HTR-8/SVneo (cell line): Measurements from ENCODE around the gene CHCT1.

ENCODE experiments used
- DNase-seq: peaks from one replicate; pipeline ENCODE4 v3.0.0; 2011; ENCODE audit warnings: low spot score, mixed read lengths; ENCODE audit not compliant: insufficient read length
- FAIRE-seq: peaks from 2 replicates; lab custom pipeline; 2011; peaks lifted over from hg19 to GRCh38; lab: Jason Lieb, UNC

The CHCT1 gene

GRCh38 chr17:60435244-60436167 is 13.2 kb downstream of the CHCT1 start:
- DNase-seq: peak; percentile 91
- FAIRE-seq: peak; percentile 94

- no peak for FAIRE-seq
- DNase-seq: no peak
Measured at GRCh38 chr17:60436676-60437075, 14.4 kb downstream of the CHCT1 start.

- no peak for DNase-seq
- FAIRE-seq: no peak
Measured at GRCh38 chr17:60439501-60439900, 17.2 kb downstream of the CHCT1 start.

- DNase-seq (peak; percentile 48), FAIRE-seq (peak; percentile 94)
Measured at GRCh38 chr17:60442271-60443173, 20.2 kb downstream of the CHCT1 start.

- DNase-seq: no peak
- FAIRE-seq: no peak
Measured at GRCh38 chr17:60443713-60444112, 21.4 kb downstream of the CHCT1 start.

GRCh38 chr17:60445144-60445543 is 22.9 kb downstream of the CHCT1 start:
- FAIRE-seq (peak; percentile 48), DNase-seq (no peak)

GRCh38 chr17:60447375-60447774 is 25.1 kb downstream of the CHCT1 start:
- DNase-seq: no peak
- FAIRE-seq: no peak

GRCh38 chr17:60451071-60451470 is 28.8 kb downstream of the CHCT1 start:
- DNase-seq (no peak), FAIRE-seq (no peak)

- DNase-seq: no peak
- no peak for FAIRE-seq
Measured at GRCh38 chr17:60451965-60452364, 29.7 kb downstream of the CHCT1 start.

GRCh38 chr17:60455378-60455777 is 33.1 kb downstream of the CHCT1 start:
- FAIRE-seq: no peak
- no peak for DNase-seq

GRCh38 chr17:60457148-60457547 is 34.9 kb downstream of the CHCT1 start:
- FAIRE-seq: peak; percentile 68
- no peak for DNase-seq

GRCh38 chr17:60461584-60461983 is 39.3 kb downstream of the CHCT1 start:
- DNase-seq: no peak
- FAIRE-seq: no peak

GRCh38 chr17:60463157-60463835 is 41.0 kb downstream of the CHCT1 start:
- no peak for DNase-seq
- no peak for FAIRE-seq

- DNase-seq (no peak), FAIRE-seq (no peak)
Measured at GRCh38 chr17:60464343-60464742, 42.1 kb downstream of the CHCT1 start.

GRCh38 chr17:60468371-60468770 is 46.1 kb downstream of the CHCT1 start:
- no peak for FAIRE-seq

GRCh38 chr17:60471451-60471850 is 49.2 kb downstream of the CHCT1 start:
- FAIRE-seq: no peak

More at GRCh38 chr17:60468371-60468770, 46.1 kb downstream of the CHCT1 start:
- no peak for DNase-seq

GRCh38 chr17:60472449-60472848 is 50.2 kb downstream of the CHCT1 start:
- no peak for FAIRE-seq
- DNase-seq: no peak

More at GRCh38 chr17:60471451-60471850, 49.2 kb downstream of the CHCT1 start:
- DNase-seq: no peak

GRCh38 chr17:60473788-60474187 is 51.5 kb downstream of the CHCT1 start:
- DNase-seq (no peak), FAIRE-seq (no peak)
